Activated CD4-positive, CD25-positive, alpha-beta regulatory T cell (primary cell): ENCODE data around the gene FOXD1.
"Not testable (repeated sequence)": the region's sequence is repeated elsewhere in the genome, so short reads cannot be mapped to it uniquely, and the experiment has no call there.

Experiments
- DNase-seq, 4 experiments: peaks; one replicate each; lab custom pipeline; 2025; lab: John Stamatoyannopoulos, UW

The FOXD1 gene

DNA sequence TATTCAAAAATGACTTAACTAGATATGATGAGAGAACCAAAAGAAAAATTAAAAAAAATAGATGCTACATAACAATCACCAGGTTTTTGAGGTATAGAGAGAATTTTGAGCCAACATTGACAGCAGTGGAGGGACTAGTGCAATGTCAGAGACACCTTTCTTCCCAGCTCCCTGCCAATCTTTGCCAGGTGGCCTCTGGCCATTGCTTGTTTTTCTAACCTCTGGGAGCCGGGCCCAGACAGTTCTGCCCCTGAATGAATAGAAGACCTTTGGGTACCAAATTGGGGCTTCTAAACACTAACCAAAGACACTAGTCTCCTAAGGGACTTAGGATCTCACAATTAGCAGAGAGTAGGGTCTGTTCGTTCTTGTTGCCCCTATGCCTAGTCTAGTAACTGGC, 33.4 kb downstream of the FOXD1 start:
- DNase-seq: no peak

DNA sequence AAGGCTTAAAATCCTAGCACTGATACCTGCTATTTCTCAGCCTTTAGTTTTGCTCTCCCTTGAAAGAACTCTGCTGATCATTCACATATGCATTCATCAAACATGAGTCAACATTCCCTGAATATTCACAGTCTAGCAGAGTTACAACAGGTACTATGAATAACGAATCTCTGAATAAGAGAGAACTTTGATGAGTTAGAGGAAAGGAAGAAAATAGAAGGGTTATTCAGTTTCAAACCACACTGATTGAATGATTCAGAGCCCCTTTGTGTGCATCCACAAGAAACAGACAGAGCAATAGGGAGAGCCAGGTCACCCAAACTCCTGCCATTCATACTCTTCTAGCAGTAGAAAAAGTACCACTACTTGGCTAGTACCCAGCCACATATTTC, 36.0 kb downstream of the FOXD1 start:
- no peak for DNase-seq

DNA sequence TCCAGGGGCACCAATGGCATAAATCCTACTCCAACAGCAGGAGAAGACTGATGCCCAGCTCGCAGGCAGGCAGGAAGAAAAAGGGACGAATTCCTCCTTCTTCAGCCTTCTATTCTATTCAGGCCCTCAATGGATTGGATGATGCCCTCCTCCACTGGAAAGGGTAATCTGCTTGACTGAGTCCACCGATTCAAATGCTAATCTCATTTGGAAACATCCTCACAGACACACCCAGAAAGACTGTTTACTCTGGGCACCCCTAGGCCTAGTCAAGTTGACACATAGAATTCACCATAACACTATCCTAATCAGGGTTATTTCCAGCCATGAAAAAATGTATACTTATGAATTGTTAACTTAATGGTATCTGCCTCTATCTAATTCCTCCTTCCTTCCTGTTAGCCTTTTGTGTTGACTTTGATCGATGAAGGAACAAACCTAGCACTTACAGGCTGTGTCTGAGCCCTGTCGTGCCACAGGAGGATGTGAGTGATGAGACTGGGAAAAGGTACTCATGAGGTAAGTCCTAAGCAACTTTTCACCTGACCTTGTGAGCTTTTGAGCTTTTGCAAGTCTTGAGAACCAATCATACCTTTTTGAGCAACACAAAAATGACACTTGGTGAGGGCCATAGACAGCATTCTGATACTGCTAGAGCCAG, 36.5 kb downstream of the FOXD1 start:
- DNase-seq: no peak

DNA sequence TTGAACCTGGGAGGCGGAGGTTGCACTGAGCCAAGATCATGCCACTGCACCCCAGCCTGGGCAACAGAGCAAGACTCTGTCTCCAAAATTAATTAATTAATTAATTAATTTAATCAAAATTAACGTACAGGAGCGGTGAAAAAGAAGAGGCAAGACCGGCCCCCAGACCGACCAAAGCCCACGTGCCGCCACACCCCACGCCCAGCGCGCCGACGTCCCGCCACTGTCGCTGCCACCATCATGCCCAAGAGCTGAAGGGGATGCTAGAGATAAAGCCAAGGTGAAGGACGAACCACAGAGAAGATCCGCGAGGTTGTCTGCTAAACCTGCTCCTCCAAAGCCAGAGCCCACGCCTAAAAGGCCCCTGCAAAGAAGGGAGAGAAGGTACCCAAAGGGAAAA, 38.6 kb downstream of the FOXD1 start:
- DNase-seq: not testable (repeated sequence)

DNA sequence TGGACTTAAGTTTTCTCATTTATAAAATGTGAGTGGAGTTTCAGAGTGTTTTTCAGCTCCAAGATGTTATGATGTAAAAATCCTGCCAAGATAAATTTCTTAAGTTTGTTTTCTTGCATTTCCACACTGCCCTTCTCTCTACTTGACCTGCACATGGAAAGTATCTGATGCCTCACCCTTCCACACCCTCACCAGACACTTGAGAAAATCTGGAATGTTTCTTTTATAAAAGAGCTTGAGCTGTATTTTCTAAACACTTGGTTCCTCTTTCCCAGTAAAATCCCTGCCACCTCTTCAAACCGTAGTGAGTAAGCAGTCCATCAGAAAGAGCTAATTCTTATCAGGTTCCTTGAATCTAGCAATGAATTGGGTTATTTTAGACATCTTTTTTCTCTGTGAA, 42.9 kb downstream of the FOXD1 start:
- no peak for DNase-seq

DNA sequence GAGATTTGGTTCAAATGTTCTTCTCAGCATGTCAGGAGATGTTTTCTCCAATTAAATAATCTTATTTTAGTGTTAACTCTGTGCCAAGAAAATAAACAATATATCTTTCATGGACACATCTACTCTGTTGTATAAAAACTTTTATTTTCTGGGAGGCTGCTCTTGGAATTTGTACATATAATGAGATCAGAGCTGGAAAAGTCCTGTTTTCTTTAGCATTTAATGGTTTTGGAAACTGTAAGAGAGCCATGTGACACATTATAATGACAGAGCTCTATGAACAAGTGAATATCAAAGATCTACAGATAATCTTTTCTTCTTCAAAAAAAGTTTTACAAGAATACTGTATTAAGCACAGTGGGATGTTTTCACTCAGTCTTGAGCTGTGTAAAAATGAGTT, 48.8 kb downstream of the FOXD1 start:
- no peak for DNase-seq
